ENCODE measurements around the gene GPR161.

GRCh38 chr1:168089326-168089978, 47.3 kb downstream of the GPR161 start:
- TF ChIP-seq CTCF (IDR thresholded peaks at IDR 0.05) (no peak), EZH2 (IDR thresholded peaks at IDR 0.05; ENCODE audit: borderline replicate concordance, insufficient read depth, low read depth, low read length, poor library complexity, severe bottlenecking) (no peak)
